Measurements from ENCODE around the gene NDUFV1. TPM values are rescaled to one million over a fixed set of nuclear protein-coding genes. Genes with fewer than 3 reads are reported as not detected.

Gene NDUFV1
- total RNA-seq, 1 donor, result 158 TPM

- no peak overlapping the region for H3K4me3 ChIP-seq (ENCODE audit: insufficient read depth, low read length)
- peaks cover 17% of the 10 kb centered on the region for H3K36me3 ChIP-seq (ENCODE audit: insufficient read depth, low read length)
- H3K27ac ChIP-seq (ENCODE audit: low read depth, low read length), result no peak overlapping the region
- H3K27me3 ChIP-seq (ENCODE audit: insufficient read depth, low read length), result peaks cover 7% of the 10 kb centered on the region
- peaks cover 18% of the 10 kb centered on the region for H3K79me2 ChIP-seq (ENCODE audit: insufficient read depth, low read length)
- no peak for TF ChIP-seq CTCF (IDR thresholded peaks at IDR 0.05; ENCODE audit: extremely low read depth, low read depth, low read length)
- H3K4me1 ChIP-seq (ENCODE audit: insufficient read depth, low read length), result peaks cover 13% of the 10 kb centered on the region
- peak overlapping the region; percentile 32 for H2AFZ ChIP-seq (ENCODE audit: low read length)
- peaks cover 2% of the 10 kb centered on the region for H3K9me3 ChIP-seq (ENCODE audit: low read depth, low read length)
- no peak overlapping the region for H3K4me2 ChIP-seq (ENCODE audit: insufficient read depth, low read length)
- DNase-seq (ENCODE audit: insufficient read length, low spot score, missing footprints), result no peak
- no peaks in the 10 kb centered on the region for H4K20me1 ChIP-seq (ENCODE audit: insufficient read depth, low read length)
Measured at GRCh38 chr11:67604815-67605214, 1.9 kb upstream of the NDUFV1 start.

GRCh38 chr11:67605231-67606011, 1.3 kb upstream of the NDUFV1 start:
- no peak for DNase-seq (ENCODE audit: insufficient read length, low spot score, missing footprints)
- TF ChIP-seq CTCF (IDR thresholded peaks at IDR 0.05; ENCODE audit: extremely low read depth, low read depth, low read length), result no peak
- H3K4me1 ChIP-seq (ENCODE audit: insufficient read depth, low read length), result peaks cover 13% of the 10 kb centered on the region

GRCh38 chr11:67606093-67606491, 644 bp upstream of the NDUFV1 start:
- Histone ChIP-seq H3K79me2 (ENCODE audit: insufficient read depth, low read length) (peaks cover 18% of the 10 kb centered on the region), H3K4me1 (ENCODE audit: insufficient read depth, low read length) (peaks cover 13% of the 10 kb centered on the region), H4K20me1 (ENCODE audit: insufficient read depth, low read length) (no peaks in the 10 kb centered on the region), H3K4me3 (ENCODE audit: insufficient read depth, low read length) (peak overlapping the region; percentile 99), H3K4me2 (ENCODE audit: insufficient read depth, low read length) (peak overlapping the region; percentile 100), H3K27ac (ENCODE audit: low read depth, low read length) (peak overlapping the region; percentile 83), H3K36me3 (ENCODE audit: insufficient read depth, low read length) (peaks cover 26% of the 10 kb centered on the region), H3K9me3 (ENCODE audit: low read depth, low read length) (peaks cover 2% of the 10 kb centered on the region), H2AFZ (ENCODE audit: low read length) (peak overlapping the region; percentile 99), H3K27me3 (ENCODE audit: insufficient read depth, low read length) (no peaks in the 10 kb centered on the region)
- TF ChIP-seq CTCF (IDR thresholded peaks at IDR 0.05; ENCODE audit: extremely low read depth, low read depth, low read length), result no peak
- no peak for DNase-seq (ENCODE audit: insufficient read length, low spot score, missing footprints)

More at GRCh38 chr11:67605231-67606011, 1.3 kb upstream of the NDUFV1 start:
- Histone ChIP-seq H3K9me3 (ENCODE audit: low read depth, low read length) (peaks cover 2% of the 10 kb centered on the region), H3K79me2 (ENCODE audit: insufficient read depth, low read length) (peaks cover 18% of the 10 kb centered on the region), H3K4me3 (ENCODE audit: insufficient read depth, low read length) (no peak overlapping the region), H4K20me1 (ENCODE audit: insufficient read depth, low read length) (no peaks in the 10 kb centered on the region), H3K27ac (ENCODE audit: low read depth, low read length) (no peak overlapping the region), H3K36me3 (ENCODE audit: insufficient read depth, low read length) (peaks cover 21% of the 10 kb centered on the region), H2AFZ (ENCODE audit: low read length) (peak overlapping the region; percentile 32), H3K4me2 (ENCODE audit: insufficient read depth, low read length) (no peak overlapping the region), H3K27me3 (ENCODE audit: insufficient read depth, low read length) (peaks cover 3% of the 10 kb centered on the region)

- Histone ChIP-seq H4K20me1 (ENCODE audit: insufficient read depth, low read length) (no peaks in the 10 kb centered on the region), H3K79me2 (ENCODE audit: insufficient read depth, low read length) (peaks cover 18% of the 10 kb centered on the region), H3K27me3 (ENCODE audit: insufficient read depth, low read length) (no peaks in the 10 kb centered on the region), H3K4me1 (ENCODE audit: insufficient read depth, low read length) (peaks cover 13% of the 10 kb centered on the region), H3K27ac (ENCODE audit: low read depth, low read length) (peak overlapping the region; percentile 83), H3K9me3 (ENCODE audit: low read depth, low read length) (peaks cover 2% of the 10 kb centered on the region), H3K36me3 (ENCODE audit: insufficient read depth, low read length) (peaks cover 26% of the 10 kb centered on the region), H2AFZ (ENCODE audit: low read length) (peak overlapping the region; percentile 99), H3K4me3 (ENCODE audit: insufficient read depth, low read length) (peak overlapping the region; percentile 99), H3K4me2 (ENCODE audit: insufficient read depth, low read length) (peak overlapping the region; percentile 100)
- DNase-seq (ENCODE audit: insufficient read length, low spot score, missing footprints), result peak; percentile 61
- no peak for TF ChIP-seq CTCF (IDR thresholded peaks at IDR 0.05; ENCODE audit: extremely low read depth, low read depth, low read length)
Measured at GRCh38 chr11:67607507-67607906, 771 bp downstream of the NDUFV1 start.
